DMS153 (cell line): Measurements from ENCODE around the gene RHOXF2B.
"Not testable (repeated sequence)": the region's sequence is repeated elsewhere in the genome, so short reads cannot be mapped to it uniquely, and the experiment has no call there.

Experiments used
- DNase-seq: peaks from one replicate; lab custom pipeline; 2025; lab: John Stamatoyannopoulos, UW

The RHOXF2B gene

GRCh38 chrX:120077590-120077989, at the start of gene RHOXF2B:
Gene RHOXF2B (minus strand): TSS chrX:120077690. CDS start chrX:120077552, 138 bp downstream.
- DNase-seq = not testable (repeated sequence)

GRCh38 chrX:120125444-120125843, 48.0 kb upstream of the RHOXF2B start:
- no peak for DNase-seq

- no peak for DNase-seq
Measured at GRCh38 chrX:120120223-120120622, 42.7 kb upstream of the RHOXF2B start.

- no peak for DNase-seq
Measured at GRCh38 chrX:120115438-120115963, 38.0 kb upstream of the RHOXF2B start, which contains the start of gene RHOXF1. Gene RHOXF1 (minus strand): TSS chrX:120115913. CDS start chrX:120115862, 51 bp downstream.

- no peak for DNase-seq
Measured at GRCh38 chrX:120111611-120112010, 34.1 kb upstream of the RHOXF2B start.

- DNase-seq = no peak
Measured at GRCh38 chrX:120109378-120109777, 31.9 kb upstream of the RHOXF2B start.

- not testable (repeated sequence) for DNase-seq
Measured at GRCh38 chrX:120104707-120105106, 27.2 kb upstream of the RHOXF2B start.

- DNase-seq = not testable (repeated sequence)
Measured at GRCh38 chrX:120101057-120101456, 23.6 kb upstream of the RHOXF2B start.

GRCh38 chrX:120090208-120090607, 12.7 kb upstream of the RHOXF2B start:
- DNase-seq = no peak

- no peak for DNase-seq
Measured at GRCh38 chrX:120087289-120088017, 10.0 kb upstream of the RHOXF2B start.

- not testable (repeated sequence) for DNase-seq
Measured at GRCh38 chrX:120085553-120086185, 8.2 kb upstream of the RHOXF2B start.

- not testable (repeated sequence) for DNase-seq
Measured at GRCh38 chrX:120066169-120066568, 11.3 kb downstream of the RHOXF2B start.

GRCh38 chrX:120042712-120043111, 34.8 kb downstream of the RHOXF2B start:
- not testable (repeated sequence) for DNase-seq

GRCh38 chrX:120042247-120042646, 35.2 kb downstream of the RHOXF2B start:
- DNase-seq = not testable (repeated sequence)

- not testable (repeated sequence) for DNase-seq
Measured at GRCh38 chrX:120040176-120040575, 37.3 kb downstream of the RHOXF2B start.

- not testable (repeated sequence) for DNase-seq
Measured at GRCh38 chrX:120039087-120039733, 38.3 kb downstream of the RHOXF2B start.

- no peak for DNase-seq
Measured at GRCh38 chrX:120036704-120037103, 40.8 kb downstream of the RHOXF2B start.

- DNase-seq = not testable (repeated sequence)
Measured at GRCh38 chrX:120035522-120036309, 41.8 kb downstream of the RHOXF2B start.

GRCh38 chrX:120029354-120029753, 48.1 kb downstream of the RHOXF2B start:
- no peak for DNase-seq

GRCh38 chrX:120023259-120023658, 54.2 kb downstream of the RHOXF2B start:
- peak; percentile 79 for DNase-seq

- no peak for DNase-seq
Measured at GRCh38 chrX:120022763-120023162, 54.7 kb downstream of the RHOXF2B start.
